ENCODE measurements around the gene TBL1X.

The TBL1X gene

DNA sequence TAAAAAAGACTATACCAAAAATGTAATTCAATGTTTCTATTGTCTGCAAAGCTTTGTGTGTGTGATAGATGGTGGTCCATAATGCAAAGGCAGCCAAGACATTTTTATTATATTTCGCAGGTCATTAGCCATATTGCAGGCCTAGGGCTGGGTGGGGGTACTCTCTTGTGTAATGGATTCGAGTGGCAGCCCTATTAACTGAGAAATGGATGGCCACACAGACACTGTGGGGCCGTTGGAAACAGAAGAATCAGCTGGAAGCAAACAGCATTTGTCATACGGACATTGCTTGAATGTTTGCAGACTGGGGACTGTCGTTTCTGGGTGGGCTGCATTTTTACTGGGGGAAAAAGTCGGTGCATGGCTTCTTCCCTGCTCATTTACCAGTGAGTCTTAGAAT lies 199.4 kb downstream of the TBL1X start:
- in situ Hi-C loops (cut with MboI; ENCODE audit: low sequenced_read_pairs, unreplicated experiment), result no loop called here
- TF ChIP-seq, protein P1, sequence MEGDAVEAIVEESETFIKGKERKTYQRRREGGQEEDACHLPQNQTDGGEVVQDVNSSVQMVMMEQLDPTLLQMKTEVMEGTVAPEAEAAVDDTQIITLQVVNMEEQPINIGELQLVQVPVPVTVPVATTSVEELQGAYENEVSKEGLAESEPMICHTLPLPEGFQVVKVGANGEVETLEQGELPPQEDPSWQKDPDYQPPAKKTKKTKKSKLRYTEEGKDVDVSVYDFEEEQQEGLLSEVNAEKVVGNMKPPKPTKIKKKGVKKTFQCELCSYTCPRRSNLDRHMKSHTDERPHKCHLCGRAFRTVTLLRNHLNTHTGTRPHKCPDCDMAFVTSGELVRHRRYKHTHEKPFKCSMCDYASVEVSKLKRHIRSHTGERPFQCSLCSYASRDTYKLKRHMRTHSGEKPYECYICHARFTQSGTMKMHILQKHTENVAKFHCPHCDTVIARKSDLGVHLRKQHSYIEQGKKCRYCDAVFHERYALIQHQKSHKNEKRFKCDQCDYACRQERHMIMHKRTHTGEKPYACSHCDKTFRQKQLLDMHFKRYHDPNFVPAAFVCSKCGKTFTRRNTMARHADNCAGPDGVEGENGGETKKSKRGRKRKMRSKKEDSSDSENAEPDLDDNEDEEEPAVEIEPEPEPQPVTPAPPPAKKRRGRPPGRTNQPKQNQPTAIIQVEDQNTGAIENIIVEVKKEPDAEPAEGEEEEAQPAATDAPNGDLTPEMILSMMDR (IDR thresholded peaks at IDR 0.05; ENCODE audit: borderline replicate concordance, control extremely low read depth, extremely low read depth, insufficient read depth, missing control alignments), result no peak
- DNase-seq (ENCODE audit: low spot score), result no peak

DNA sequence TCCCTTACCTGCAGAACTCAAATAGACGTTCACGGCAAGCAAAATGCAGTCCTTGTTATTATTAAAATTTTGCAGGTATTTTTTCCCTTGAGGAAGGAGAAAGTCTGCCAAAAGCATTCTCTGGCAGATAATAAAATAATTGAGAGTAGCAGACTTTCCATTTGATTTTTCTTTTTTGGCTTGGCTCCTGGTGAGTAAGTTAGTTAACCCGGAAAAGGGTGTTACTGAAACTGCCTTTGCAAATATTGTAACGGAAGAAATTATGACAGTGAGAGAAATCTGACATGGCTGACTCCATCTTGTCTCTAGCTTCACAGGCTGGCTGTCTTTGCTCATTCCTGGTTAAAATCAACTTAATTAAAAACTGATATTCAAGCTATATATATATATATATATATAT lies 200.3 kb downstream of the TBL1X start:
- DNase-seq (ENCODE audit: low spot score), result no peak
- TF ChIP-seq, protein P1 (IDR thresholded peaks at IDR 0.05; ENCODE audit: borderline replicate concordance, control extremely low read depth, extremely low read depth, insufficient read depth, missing control alignments), result no peak
- in situ Hi-C loops (cut with MboI; ENCODE audit: low sequenced_read_pairs, unreplicated experiment), result no loop called here

DNA sequence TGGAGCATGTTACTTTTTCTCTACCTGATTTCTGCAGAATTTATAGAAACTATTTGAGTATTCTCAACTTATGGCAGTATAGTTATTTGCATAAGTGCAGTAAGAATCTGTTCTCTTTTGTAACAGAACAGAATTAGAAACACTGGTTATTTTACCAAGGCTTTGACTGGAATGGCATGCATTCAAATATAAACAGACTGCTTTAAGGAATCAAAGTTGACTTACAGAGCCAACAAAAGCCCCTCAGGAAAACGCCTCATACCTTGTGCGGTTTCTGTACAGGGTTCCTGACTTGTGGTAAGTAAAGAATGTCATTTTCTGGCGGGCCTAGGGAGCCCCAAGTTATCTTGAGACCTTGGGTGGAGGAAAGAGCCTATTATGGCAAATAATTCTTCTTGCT lies 203.7 kb downstream of the TBL1X start:
- in situ Hi-C loops (cut with MboI; ENCODE audit: low sequenced_read_pairs, unreplicated experiment), result no loop called here
- no peak for DNase-seq (ENCODE audit: low spot score)
- TF ChIP-seq, protein P1 (IDR thresholded peaks at IDR 0.05; ENCODE audit: borderline replicate concordance, control extremely low read depth, extremely low read depth, insufficient read depth, missing control alignments), result no peak

DNA sequence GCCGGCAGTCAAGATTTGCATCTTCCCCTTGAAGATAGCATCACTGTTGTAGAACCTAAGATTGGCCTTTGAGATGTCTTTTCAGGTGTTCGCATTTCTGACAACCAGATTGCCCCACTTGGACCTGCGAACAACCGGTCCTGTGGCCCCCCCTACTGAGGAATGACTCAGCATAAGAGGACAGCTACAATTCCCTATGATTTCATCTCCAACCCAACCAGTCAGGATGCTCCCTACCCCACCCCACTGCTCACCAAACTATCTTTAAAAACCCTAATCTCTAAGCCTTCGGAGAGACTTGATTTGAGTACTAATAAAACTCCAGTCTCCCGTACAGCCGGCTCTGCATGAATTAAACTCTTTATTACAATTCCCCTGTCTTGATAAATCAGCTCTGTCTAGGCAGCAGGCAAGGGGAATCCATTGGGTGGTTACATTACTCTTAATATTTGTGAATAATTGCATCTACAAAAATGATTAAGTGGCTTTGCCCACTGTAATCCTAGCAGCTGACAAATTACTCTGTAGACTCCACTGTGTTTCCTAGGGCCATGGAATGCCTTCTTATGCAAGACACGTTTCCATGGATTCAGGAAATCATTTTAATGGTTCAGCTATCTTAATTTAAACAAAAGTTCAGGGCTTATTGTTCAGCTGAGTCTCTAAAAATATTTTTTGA lies 205.4 kb downstream of the TBL1X start:
- in situ Hi-C loops (cut with MboI; ENCODE audit: low sequenced_read_pairs, unreplicated experiment), result no loop called here
- TF ChIP-seq, protein P1 (IDR thresholded peaks at IDR 0.05; ENCODE audit: borderline replicate concordance, control extremely low read depth, extremely low read depth, insufficient read depth, missing control alignments), result no peak
- DNase-seq (ENCODE audit: low spot score), result no peak

GRCh38 chrX:9671998-9672397 lies 207.1 kb downstream of the TBL1X start:
- no peak for DNase-seq (ENCODE audit: low spot score)
- TF ChIP-seq, protein P1 (IDR thresholded peaks at IDR 0.05; ENCODE audit: borderline replicate concordance, control extremely low read depth, extremely low read depth, insufficient read depth, missing control alignments), result no peak
- in situ Hi-C loops (cut with MboI; ENCODE audit: low sequenced_read_pairs, unreplicated experiment), result no loop called here

GRCh38 chrX:9676306-9676705 lies 211.4 kb downstream of the TBL1X start:
- no peak for DNase-seq (ENCODE audit: low spot score)
- TF ChIP-seq, protein P1 (IDR thresholded peaks at IDR 0.05; ENCODE audit: borderline replicate concordance, control extremely low read depth, extremely low read depth, insufficient read depth, missing control alignments), result no peak
- in situ Hi-C loops (cut with MboI; ENCODE audit: low sequenced_read_pairs, unreplicated experiment), result loop anchor here (25.0 kb wide), 1 partner anchor 339 kb away; no protein-coding TSS in a partner anchor
